ENCODE results near the gene GTF2H1. TPM values are rescaled to one million over a fixed set of nuclear protein-coding genes. Genes with fewer than 3 reads are reported as not detected.
A peak's percentile ranks its signal among the peaks of the same experiment; 100 is the strongest.
"Not testable (repeated sequence)": the region's sequence is repeated elsewhere in the genome, so short reads cannot be mapped to it uniquely, and the experiment has no call there.

GTF2H1 gene
- total RNA-seq, 8 experiments from 2014 or later = 22.9 to 88.8 (median 41.7) TPM

- ATAC-seq (replicated peaks in 6 of 8) = no peak
- in situ Hi-C loops (cut with MboI; ENCODE audit: low pct_unique_long_range_greater_than_20kb in 2 of 9, low sequenced_read_pairs in 9 of 9, unreplicated experiment in 9 of 9) = no loop called here
- no peaks in the 10 kb centered on the region for H3K4me1 ChIP-seq (replicated peaks in 1 of 2)
- no peak overlapping the region for H3K4me3 ChIP-seq
- H3K27ac ChIP-seq = no peak overlapping the region
- WGBS, 10 experiments = 66 to 100% (median 98%) methylated on average over 1 to 6 of the region's 6 CpGs
Observed at GRCh38 chr11:18310800-18311340, 11.5 kb upstream of the GTF2H1 start.

GRCh38 chr11:18312012-18312411 is 10.4 kb upstream of the GTF2H1 start:
- no peak for ATAC-seq (replicated peaks in 6 of 8)
- H3K27ac ChIP-seq = no peak overlapping the region

DNA sequence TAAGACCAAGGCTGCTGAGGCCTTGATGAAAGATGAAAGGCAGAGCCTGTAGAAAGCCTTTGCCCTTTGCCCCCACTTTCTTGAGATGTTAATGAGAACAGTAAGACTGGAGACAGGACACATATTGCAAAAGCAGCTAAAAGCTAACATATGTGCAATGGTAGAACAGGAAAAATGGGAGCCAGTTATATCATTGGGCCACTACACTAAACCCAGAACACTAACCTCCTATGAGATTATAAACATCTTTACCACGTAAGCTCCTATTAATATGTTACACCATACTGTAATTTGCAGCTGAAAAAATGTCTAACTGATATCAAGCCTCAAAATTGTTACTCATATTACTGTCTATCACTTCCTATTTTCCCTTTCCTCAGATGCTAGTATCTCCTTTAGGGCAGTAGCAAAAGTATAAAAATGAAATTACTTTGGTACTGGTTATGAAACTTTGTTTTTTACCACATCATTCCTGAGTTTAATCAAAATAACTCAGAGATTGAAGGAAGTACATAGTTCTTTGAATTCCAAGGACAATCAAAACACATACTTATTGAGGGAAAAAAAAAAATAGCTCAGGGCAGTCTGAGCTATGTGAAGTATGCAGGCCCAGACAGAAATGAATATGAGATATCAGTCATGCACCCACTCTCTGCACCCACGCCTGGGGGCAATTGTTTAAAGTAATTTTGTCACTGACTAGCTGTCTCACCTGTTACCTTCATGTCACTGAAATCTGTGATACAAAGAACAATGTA is 9.5 kb upstream of the GTF2H1 start:
- in situ Hi-C loops (cut with MboI; ENCODE audit: low pct_unique_long_range_greater_than_20kb in 2 of 9, low sequenced_read_pairs in 9 of 9, unreplicated experiment in 9 of 9) = no loop called here
- Histone ChIP-seq H3K4me1 (replicated peaks in 1 of 2) (no peaks in the 10 kb centered on the region), H3K27ac (no peak overlapping the region), H3K4me3 (no peak overlapping the region)
- WGBS, 10 experiments = 0 to 95% (median 70%) methylated on average over 1 to 2 of the region's 2 CpGs; no CpG with 5 or more reads in 2 of the 10 experiments
- ATAC-seq (replicated peaks in 6 of 8) = peak in 3 of 8 experiments; percentile 82 to 96 (median 88)

More at GRCh38 chr11:18312012-18312411, 10.4 kb upstream of the GTF2H1 start:
- in situ Hi-C loops (cut with MboI; ENCODE audit: low pct_unique_long_range_greater_than_20kb in 2 of 9, low sequenced_read_pairs in 9 of 9, unreplicated experiment in 9 of 9) = no loop called here
- Histone ChIP-seq H3K4me3 (no peak overlapping the region), H3K4me1 (replicated peaks in 1 of 2) (no peaks in the 10 kb centered on the region)
- 14 to 100% (median 85%) methylated on average over 1 to 3 of the region's 3 CpGs for WGBS, 10 experiments

GRCh38 chr11:18313965-18314763 is 8.2 kb upstream of the GTF2H1 start:
- no peak overlapping the region for H3K27ac ChIP-seq
- ATAC-seq (replicated peaks in 6 of 8) = peak in 2 of 8 experiments; percentile 19 to 37
- in situ Hi-C loops (cut with MboI; ENCODE audit: low pct_unique_long_range_greater_than_20kb in 2 of 9, low sequenced_read_pairs in 9 of 9, unreplicated experiment in 9 of 9) = no loop called here
- H3K4me3 ChIP-seq = no peak overlapping the region
- peaks cover 0 to under 1% of the 10 kb centered on the region in 2 donors for H3K4me1 ChIP-seq (replicated peaks in 1 of 2)
- WGBS, 10 experiments = 0 to 100% (median 80%) methylated on average over 1 to 10 of the region's 10 CpGs; no CpG with 5 or more reads in 3 of the 10 experiments

- 83 to 100% (median 97%) methylated on average over 1 to 9 of the region's 9 CpGs; no CpG with 5 or more reads in 1 of the 10 experiments for WGBS, 10 experiments
- Histone ChIP-seq H3K4me3 (no peak overlapping the region), H3K4me1 (replicated peaks in 1 of 2) (peaks cover 0 to 4% of the 10 kb centered on the region in 2 donors), H3K27ac (no peak overlapping the region)
- in situ Hi-C loops (cut with MboI; ENCODE audit: low pct_unique_long_range_greater_than_20kb in 2 of 9, low sequenced_read_pairs in 9 of 9, unreplicated experiment in 9 of 9) = no loop called here
- no peak for ATAC-seq (replicated peaks in 6 of 8)
Observed at GRCh38 chr11:18314784-18315523, 7.4 kb upstream of the GTF2H1 start.

- 57 to 100% (median 100%) methylated on average over 1 to 2 of the region's 2 CpGs for WGBS, 10 experiments
- no peak for ATAC-seq (replicated peaks in 6 of 8)
- Histone ChIP-seq H3K4me1 (replicated peaks in 1 of 2) (peaks cover 5 to 13% of the 10 kb centered on the region in 2 donors), H3K27ac (no peak overlapping the region), H3K4me3 (no peak overlapping the region)
- in situ Hi-C loops (cut with MboI; ENCODE audit: low pct_unique_long_range_greater_than_20kb in 2 of 9, low sequenced_read_pairs in 9 of 9, unreplicated experiment in 9 of 9) = no loop called here
Observed at GRCh38 chr11:18315893-18316292, 6.5 kb upstream of the GTF2H1 start.

GRCh38 chr11:18317551-18317950 is 4.8 kb upstream of the GTF2H1 start:
- Histone ChIP-seq H3K4me3 (no peak overlapping the region), H3K4me1 (replicated peaks in 1 of 2) (peaks cover 6 to 17% of the 10 kb centered on the region in 2 donors), H3K27ac (no peak overlapping the region)
- WGBS, 10 experiments = 90 to 100% (median 100%) methylated on average over 1 to 4 of the region's 4 CpGs; no CpG with 5 or more reads in 3 of the 10 experiments
- no peak for ATAC-seq (replicated peaks in 6 of 8)
- in situ Hi-C loops (cut with MboI; ENCODE audit: low pct_unique_long_range_greater_than_20kb in 2 of 9, low sequenced_read_pairs in 9 of 9, unreplicated experiment in 9 of 9) = no loop called here

DNA sequence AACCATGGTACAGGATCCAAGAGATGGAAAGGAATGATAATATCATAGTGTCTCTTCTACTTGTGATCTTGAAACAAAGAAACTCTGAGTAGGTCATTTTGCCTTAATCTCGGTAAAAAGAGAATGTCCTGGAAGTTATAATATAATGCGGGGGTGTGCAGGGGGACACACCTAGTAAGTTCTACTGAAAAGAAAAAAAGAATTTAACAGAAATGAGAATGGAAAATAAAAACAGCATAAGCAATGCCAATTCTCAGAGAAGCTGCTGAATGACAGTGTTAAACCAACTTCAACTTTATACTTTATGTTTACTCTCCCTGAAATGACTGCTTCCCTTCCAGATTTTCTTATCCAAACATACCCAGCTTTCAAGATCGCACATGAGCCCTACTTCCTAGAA is 2.5 kb upstream of the GTF2H1 start:
- H3K4me1 ChIP-seq (replicated peaks in 1 of 2) = peaks cover 19 to 31% of the 10 kb centered on the region in 2 donors
- no peak overlapping the region for H3K27ac ChIP-seq
- 75 to 100% (median 94%) methylated on average over 1 to 3 of the region's 3 CpGs; no CpG with 5 or more reads in 1 of the 10 experiments for WGBS, 10 experiments
- no peak overlapping the region for H3K4me3 ChIP-seq
- no peak for ATAC-seq (replicated peaks in 6 of 8)
- in situ Hi-C loops (cut with MboI; ENCODE audit: low pct_unique_long_range_greater_than_20kb in 2 of 9, low sequenced_read_pairs in 9 of 9, unreplicated experiment in 9 of 9) = no loop called here

GRCh38 chr11:18320617-18321016 is 1.8 kb upstream of the GTF2H1 start:
- H3K27ac ChIP-seq = no peak overlapping the region
- no peak for ATAC-seq (replicated peaks in 6 of 8)
- H3K4me3 ChIP-seq = peak overlapping the region in 4 of 5 donors; percentile 87 to 98 (median 93)

GRCh38 chr11:18321578-18321968 is 794 bp upstream of the GTF2H1 start:
- H3K4me3 ChIP-seq = peak overlapping the region; percentile 87 to 99 (median 97)
- peaks cover 19 to 31% of the 10 kb centered on the region in 2 donors for H3K4me1 ChIP-seq (replicated peaks in 1 of 2)
- ATAC-seq (replicated peaks in 6 of 8) = peak in 7 of 8 experiments; percentile 0 to 18 (median 7)
- WGBS, 10 experiments = 0 to 8% (median 0%) methylated on average over 1 to 4 of the region's 4 CpGs; no CpG with 5 or more reads in 1 of the 10 experiments
- peak overlapping the region; percentile 100 for H3K27ac ChIP-seq
- in situ Hi-C loops (cut with MboI; ENCODE audit: low pct_unique_long_range_greater_than_20kb in 2 of 9, low sequenced_read_pairs in 9 of 9, unreplicated experiment in 9 of 9) = no loop called here

More at GRCh38 chr11:18320617-18321016, 1.8 kb upstream of the GTF2H1 start:
- H3K4me1 ChIP-seq (replicated peaks in 1 of 2) = peaks cover 19 to 31% of the 10 kb centered on the region in 2 donors
- in situ Hi-C loops (cut with MboI; ENCODE audit: low pct_unique_long_range_greater_than_20kb in 2 of 9, low sequenced_read_pairs in 9 of 9, unreplicated experiment in 9 of 9) = no loop called here

GRCh38 chr11:18322818-18323570 is 627 bp downstream of the GTF2H1 start:
- H3K4me1 ChIP-seq (replicated peaks in 1 of 2) = peaks cover 19 to 31% of the 10 kb centered on the region in 2 donors
- H3K27ac ChIP-seq = peak overlapping the region; percentile 100
- no peak for ATAC-seq (replicated peaks in 6 of 8)
- in situ Hi-C loops (cut with MboI; ENCODE audit: low pct_unique_long_range_greater_than_20kb in 2 of 9, low sequenced_read_pairs in 9 of 9, unreplicated experiment in 9 of 9) = no loop called here
- H3K4me3 ChIP-seq = peak overlapping the region; percentile 87 to 99 (median 97)
- WGBS, 10 experiments = 0 to 47% (median 12%) methylated on average over 1 to 17 of the region's 18 CpGs

DNA sequence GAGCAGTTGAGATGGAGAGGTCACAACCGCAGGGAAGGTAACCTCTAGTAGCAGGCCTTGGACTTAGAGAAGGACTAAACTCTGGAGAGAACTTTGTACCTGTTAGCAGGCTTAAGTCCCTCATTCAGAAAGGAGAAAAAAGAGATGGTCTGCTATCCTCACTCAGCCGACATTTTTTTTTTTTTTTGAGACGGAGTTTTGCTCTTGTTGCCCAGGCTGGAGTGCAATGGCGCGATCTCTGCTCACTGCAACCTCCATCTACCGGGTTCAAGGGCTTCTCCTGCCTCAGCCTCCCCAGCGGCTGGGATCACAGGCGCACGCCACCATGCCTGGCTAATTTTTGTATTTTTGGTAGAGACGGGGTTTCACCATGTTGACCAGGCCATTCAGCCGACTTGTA is 1.5 kb downstream of the GTF2H1 start:
- in situ Hi-C loops (cut with MboI; ENCODE audit: low pct_unique_long_range_greater_than_20kb in 2 of 9, low sequenced_read_pairs in 9 of 9, unreplicated experiment in 9 of 9); H3K27ac ChIP-seq; ATAC-seq (replicated peaks in 6 of 8): not testable (repeated sequence)
- Histone ChIP-seq H3K4me3 (peak overlapping the region in 3 of 5 donors; percentile 87 to 97 (median 89)), H3K4me1 (replicated peaks in 1 of 2) (peaks cover 19 to 31% of the 10 kb centered on the region in 2 donors)
- 73 to 96% (median 87%) methylated on average over 3 to 11 of the region's 11 CpGs; no CpG with 5 or more reads in 2 of the 10 experiments for WGBS, 10 experiments

Data from motor neuron (in vitro differentiated cells).